ENCODE measurements around the gene FMO2. TPM values are rescaled to one million over a fixed set of nuclear protein-coding genes. Genes with fewer than 3 reads are reported as not detected.

FMO2 gene
- total RNA-seq, 2 experiments from 2014 or later: not detected

GRCh38 chr1:171218661-171219060, 33.6 kb downstream of the FMO2 start:
- H3K27me3 Mint-ChIP-seq: peaks cover 11% of the 10 kb centered on the region
- no peaks in the 10 kb centered on the region for H3K4me1 Mint-ChIP-seq (ENCODE audit: low read depth)
- no peak overlapping the region for H3K27ac Mint-ChIP-seq
- H3K9me3 Mint-ChIP-seq: no peaks in the 10 kb centered on the region
- intact Hi-C loops (cut with micrococcal nuclease): no loop called here
- CTCF ChIA-PET: interaction anchor here (1.0 to 1.1 kb wide), 2 partner anchors 8 to 500 kb away, joined by 3 read pairs; no protein-coding TSS in a partner anchor
- POLR2A ChIA-PET: no interaction called here
- H3K36me3 Mint-ChIP-seq (ENCODE audit: low read depth): no peaks in the 10 kb centered on the region
- no peak for DNase-seq
- no peak overlapping the region for H3K4me3 Mint-ChIP-seq
- no peak for TF ChIP-seq CTCF (IDR thresholded peaks at IDR 0.05)
- ATAC-seq: no peak

DNA sequence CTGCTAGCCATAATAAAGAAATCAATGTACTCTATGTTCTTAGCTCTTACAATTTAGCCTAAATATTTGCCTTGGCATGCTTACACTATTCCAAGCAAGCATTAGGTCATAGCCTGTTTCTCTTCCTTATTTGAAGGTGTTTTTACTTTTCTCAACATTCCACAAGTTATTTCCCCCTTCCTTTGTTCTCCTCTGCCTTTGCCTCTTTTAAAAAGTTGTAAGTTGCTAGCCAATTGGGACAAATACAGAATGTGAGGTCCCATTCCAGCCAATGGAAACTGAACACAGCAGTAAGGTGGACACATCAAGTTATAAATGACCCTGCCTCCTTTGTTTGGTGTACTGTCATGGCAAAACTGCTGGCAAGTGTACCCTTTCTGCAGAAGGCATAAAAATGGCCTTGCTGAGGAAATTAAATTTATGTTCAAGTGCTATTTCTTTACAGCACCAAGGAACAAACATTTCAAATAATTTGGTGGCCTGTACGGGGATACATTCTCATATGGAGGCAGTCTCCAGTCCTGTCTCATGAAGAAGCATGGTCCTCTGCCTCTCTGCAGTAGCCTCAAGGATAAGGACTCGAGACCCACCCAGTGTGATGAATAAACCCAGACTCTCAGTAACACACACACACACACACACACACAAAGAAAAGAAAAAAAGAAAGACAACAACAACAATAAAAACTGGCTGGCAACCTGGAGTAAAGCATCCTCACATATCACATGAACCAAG, 34.4 kb downstream of the FMO2 start:
- TF ChIP-seq CTCF (IDR thresholded peaks at IDR 0.05): no peak
- no peak for ATAC-seq
- no peaks in the 10 kb centered on the region for H3K9me3 Mint-ChIP-seq

GRCh38 chr1:171220081-171220420, 35.0 kb downstream of the FMO2 start:
- POLR2A ChIA-PET: interaction anchor here (0.7 kb wide), 1 partner anchor 146 kb away, joined by 3 read pairs; no protein-coding TSS in a partner anchor
- no peak for ATAC-seq

More for the DNA sequence above, 34.4 kb downstream of the FMO2 start:
- ChIA-PET CTCF (no interaction called here), POLR2A (no interaction called here)
- H3K4me1 Mint-ChIP-seq (ENCODE audit: low read depth): no peaks in the 10 kb centered on the region
- H3K36me3 Mint-ChIP-seq (ENCODE audit: low read depth): no peaks in the 10 kb centered on the region
- peaks cover 11% of the 10 kb centered on the region for H3K27me3 Mint-ChIP-seq
- intact Hi-C loops (cut with micrococcal nuclease): no loop called here
- H3K4me3 Mint-ChIP-seq: no peak overlapping the region
- no peak overlapping the region for H3K27ac Mint-ChIP-seq
- no peak for DNase-seq

DNA sequence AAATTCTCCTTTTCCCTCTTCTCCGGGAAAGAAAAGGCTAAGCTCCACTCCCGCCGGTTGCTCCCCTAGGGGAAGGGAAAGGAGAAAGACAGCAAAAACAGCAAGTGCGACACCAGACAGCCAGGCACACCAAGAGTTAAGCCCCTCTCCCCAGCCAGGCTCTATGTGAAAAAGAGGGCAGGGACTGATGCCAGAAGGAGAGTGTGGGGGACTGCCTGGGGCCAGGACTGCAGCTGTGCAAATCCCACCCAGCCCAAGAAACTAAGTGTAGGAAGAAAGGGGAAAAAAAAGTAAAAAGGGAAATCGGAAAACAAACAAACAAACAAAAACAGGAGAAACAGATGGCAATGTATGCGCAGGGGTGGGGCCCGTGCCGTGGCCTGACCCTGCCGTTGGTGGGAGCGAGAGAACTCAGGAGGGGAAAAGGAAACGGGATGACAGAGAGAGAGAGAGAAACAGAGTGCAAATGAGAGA, 35.5 kb downstream of the FMO2 start:
- no peak for ATAC-seq
- Mint-ChIP-seq H3K4me3 (no peak overlapping the region), H3K4me1 (ENCODE audit: low read depth) (no peaks in the 10 kb centered on the region), H3K27ac (no peak overlapping the region), H3K9me3 (no peaks in the 10 kb centered on the region), H3K36me3 (ENCODE audit: low read depth) (no peaks in the 10 kb centered on the region), H3K27me3 (peaks cover 11% of the 10 kb centered on the region)
- no peak for DNase-seq
- ChIA-PET POLR2A (interaction anchor here (0.7 kb wide), 1 partner anchor 146 kb away, joined by 3 read pairs; no protein-coding TSS in a partner anchor), CTCF (no interaction called here)
- intact Hi-C loops (cut with micrococcal nuclease): no loop called here
- TF ChIP-seq CTCF (IDR thresholded peaks at IDR 0.05): no peak

More at GRCh38 chr1:171220081-171220420, 35.0 kb downstream of the FMO2 start:
- intact Hi-C loops (cut with micrococcal nuclease): no loop called here
- no peaks in the 10 kb centered on the region for H3K4me1 Mint-ChIP-seq (ENCODE audit: low read depth)
- peaks cover 11% of the 10 kb centered on the region for H3K27me3 Mint-ChIP-seq
- H3K4me3 Mint-ChIP-seq: no peak overlapping the region
- TF ChIP-seq CTCF (IDR thresholded peaks at IDR 0.05): no peak
- no peak overlapping the region for H3K27ac Mint-ChIP-seq
- H3K36me3 Mint-ChIP-seq (ENCODE audit: low read depth): no peaks in the 10 kb centered on the region
- DNase-seq: no peak
- H3K9me3 Mint-ChIP-seq: no peaks in the 10 kb centered on the region
- CTCF ChIA-PET: no interaction called here

Measured in activated CD8-positive, alpha-beta T cell treated with anti-CD3 and anti-CD28 coated beads for 36 hours (primary cell).